Measurements from ENCODE around the gene PRKAB2. TPM values are rescaled to one million over a fixed set of nuclear protein-coding genes. Genes with fewer than 3 reads are reported as not detected.

Gene PRKAB2
- total RNA-seq, result 10.8 and 11.9 TPM in 2 replicates

GRCh38 chr1:147172168-147173016, at the start of gene PRKAB2:
Gene PRKAB2, minus strand, starts transcription at chr1:147172470. Its CDS starts 326 bp downstream, at chr1:147172144.

Other genes with a start within 250 kb of the PRKAB2 start
- 2.2 and 2.9 TPM in 2 replicates for gene NBPF12, start 234.1 kb downstream of the PRKAB2 start, total RNA-seq
- 0.93 and 1.8 TPM in 2 replicates for gene FMO5, start 52.9 kb upstream of the PRKAB2 start, total RNA-seq
- 14.7 and 16.0 TPM in 2 replicates for gene CHD1L, start 70.2 kb upstream of the PRKAB2 start, total RNA-seq

All from cardiac ventricle fibroblast (primary cell).